Activated CD4-positive, alpha-beta T cell treated with anti-CD3 and anti-CD28 coated beads, Interleukin-2, Interleukin-6, amounts not matched to agents 100 ng/mL and 50 ng/mL, durations not matched to agents 16 hours and 8 hours (primary cell): ENCODE data around the gene PHLDB1.

ENCODE experiments used
- DNase-seq: peaks from one replicate; pipeline ENCODE4 v3.0.0-alpha.2; 2020

The PHLDB1 gene

GRCh38 chr11:118691926-118692830 is 84.8 kb downstream of the PHLDB1 start:
- DNase-seq: peak; percentile 89

GRCh38 chr11:118694185-118694584 is 86.8 kb downstream of the PHLDB1 start:
- no peak for DNase-seq

- DNase-seq: no peak
Measured at GRCh38 chr11:118694771-118695170, 87.4 kb downstream of the PHLDB1 start.

GRCh38 chr11:118696673-118697226 is 89.3 kb downstream of the PHLDB1 start:
- no peak for DNase-seq

- no peak for DNase-seq
Measured at GRCh38 chr11:118697346-118697745, 89.9 kb downstream of the PHLDB1 start.

GRCh38 chr11:118699506-118700220 is 92.2 kb downstream of the PHLDB1 start:
- DNase-seq: no peak

- no peak for DNase-seq
Measured at GRCh38 chr11:118703563-118704106, 96.2 kb downstream of the PHLDB1 start.

GRCh38 chr11:118705111-118705741 is 97.8 kb downstream of the PHLDB1 start:
- DNase-seq: no peak

GRCh38 chr11:118705791-118706545 is 98.6 kb downstream of the PHLDB1 start:
- DNase-seq: no peak

GRCh38 chr11:118706546-118706825 is 99.1 kb downstream of the PHLDB1 start:
- no peak for DNase-seq
